Stimulated activated CD4-positive, alpha-beta T cell treated with anti-CD3 and anti-CD28 coated beads, Interleukin-2, amount 100 ng/mL, for 4 hours (primary cell): ENCODE data around the gene CLBA1.
"Not testable (repeated sequence)": the region's sequence is repeated elsewhere in the genome, so short reads cannot be mapped to it uniquely, and the experiment has no call there.

Experiments used
- DNase-seq: peaks from one replicate; pipeline ENCODE4 v3.0.0-alpha.2; 2020; ENCODE audit warnings: low read depth

Gene CLBA1

GRCh38 chr14:104985675-104986486 lies at the start of gene CLBA1:
Gene CLBA1, plus strand, starts transcription at chr14:104985788. Its CDS starts 644 bp downstream, at chr14:104986432.
- DNase-seq, result peak; percentile 85

- DNase-seq, result no peak
Measured at GRCh38 chr14:104935955-104936354, 49.6 kb upstream of the CLBA1 start.

GRCh38 chr14:104936361-104937155 lies 49.0 kb upstream of the CLBA1 start:
- DNase-seq, result no peak

- no peak for DNase-seq
Measured at GRCh38 chr14:104937161-104937560, 48.4 kb upstream of the CLBA1 start.

- DNase-seq, result no peak
Measured at GRCh38 chr14:104937694-104938365, 47.8 kb upstream of the CLBA1 start.

- no peak for DNase-seq
Measured at GRCh38 chr14:104938436-104938835, 47.2 kb upstream of the CLBA1 start.

- DNase-seq, result no peak
Measured at GRCh38 chr14:104938960-104939359, 46.6 kb upstream of the CLBA1 start.

GRCh38 chr14:104939666-104940410 lies 45.8 kb upstream of the CLBA1 start:
- no peak for DNase-seq

GRCh38 chr14:104940526-104941150 lies 45.0 kb upstream of the CLBA1 start:
- no peak for DNase-seq

GRCh38 chr14:104941508-104942365 lies 43.9 kb upstream of the CLBA1 start:
- no peak for DNase-seq

- no peak for DNase-seq
Measured at GRCh38 chr14:104942586-104942985, 43.0 kb upstream of the CLBA1 start.

- DNase-seq, result not testable (repeated sequence)
Measured at GRCh38 chr14:104943216-104944015, 42.2 kb upstream of the CLBA1 start.

GRCh38 chr14:104944016-104944308 lies 41.6 kb upstream of the CLBA1 start:
- DNase-seq, result not testable (repeated sequence)

GRCh38 chr14:104944436-104945205 lies 41.0 kb upstream of the CLBA1 start:
- DNase-seq, result not testable (repeated sequence)

- not testable (repeated sequence) for DNase-seq
Measured at GRCh38 chr14:104945266-104945665, 40.3 kb upstream of the CLBA1 start.

- not testable (repeated sequence) for DNase-seq
Measured at GRCh38 chr14:104945986-104946965, 39.3 kb upstream of the CLBA1 start.

GRCh38 chr14:104947201-104947600 lies 38.4 kb upstream of the CLBA1 start:
- not testable (repeated sequence) for DNase-seq
